B cell (primary cell): Measurements from ENCODE around the gene CATSPER3. TPM values are rescaled to one million over a fixed set of nuclear protein-coding genes. Genes with fewer than 3 reads are reported as not detected.
A peak's percentile ranks its signal among the peaks of the same experiment; 100 is the strongest.

Experiments used
- ATAC-seq: fragments of 200-7000 bp; cut with Tn5 transposase; one replicate; pipeline ENCODE4 v1.10.0; 2021; ENCODE audit warnings: low read depth, mild to moderate bottlenecking, moderate number of reproducible peaks, moderate library complexity
- CTCF ChIA-PET: fragments of 350-600 bp; sonication (Branson Sonifier 250); formaldehyde crosslinking; loops from one replicate; lab custom pipeline; 2021; ENCODE audit warnings: antibody characterized with exemption, inconsistent platforms; lab: Charles Lee
- POLR2A ChIA-PET: fragments of 350-600 bp; sonication (Branson Sonifier 250); formaldehyde crosslinking; loops from one replicate; lab custom pipeline; 2021; ENCODE audit warnings: antibody characterized with exemption; lab: Charles Lee
- DNase-seq: peaks from one replicate; pipeline ENCODE4 v3.0.0; 2013
- H2AFZ ChIP-seq: 2 replicates; pipeline ENCODE4 v1.6.1; 2012; ENCODE audit warnings: mild to moderate bottlenecking, low read depth, low read length; ENCODE audit not compliant: insufficient read depth, poor library complexity, severe bottlenecking
- H3K27ac ChIP-seq, 2 donors: 1 replicate in 1 of 2; 2 replicates in 1 of 2; pipeline ENCODE4 v1.5.1; 2012 to 2013; ENCODE audit warnings: low read length in 2 of 2, mild to moderate bottlenecking in 2 of 2, moderate library complexity in 1 of 2
- H3K27me3 ChIP-seq, 4 experiments: fragments of 200-600 bp in 1 of 4; sonication (generic) in 1 of 4; replicated peaks in 1 of 4; 1 replicate in 2 of 4; 2 replicates in 2 of 4; pipeline versions ENCODE4 v1.6.1 to v1.7.0; 2013 to 2016; ENCODE audit warnings: low read length in 3 of 4, mild to moderate bottlenecking in 2 of 4, mixed read lengths in 1 of 4, moderate library complexity in 1 of 4; ENCODE audit not compliant: insufficient read depth in 4 of 4, control insufficient read depth in 3 of 4; ENCODE audit errors: control extremely low read depth in 1 of 4
- H3K36me3 ChIP-seq, 2 experiments: replicated peaks in 1 of 2; 1 replicate in 1 of 2; 2 replicates in 1 of 2; pipeline versions ENCODE4 v1.6.1 to v1.7.1; 2013; ENCODE audit warnings: low read length in 1 of 2; ENCODE audit not compliant: insufficient read depth in 2 of 2, control insufficient read depth in 1 of 2; ENCODE audit errors: control extremely low read depth in 1 of 2, extremely low read depth in 1 of 2
- H3K4me1 ChIP-seq, 2 donors: fragments of 200-600 bp in 1 of 2; sonication (generic) in 1 of 2; 1 replicate in 1 of 2; 2 replicates in 1 of 2; pipeline versions ENCODE4 v1.5.1 to v1.6.1; 2013 to 2017; ENCODE audit warnings: low read length in 2 of 2; ENCODE audit not compliant: control insufficient read depth in 2 of 2, insufficient read depth in 2 of 2
- H3K4me2 ChIP-seq: replicated peaks from 2 replicates; pipeline ENCODE3; 2012; ENCODE audit warnings: mild to moderate bottlenecking, low read depth, low read length; ENCODE audit not compliant: poor library complexity, severe bottlenecking
- H3K4me3 ChIP-seq, 5 experiments: fragments of 200-600 bp in 1 of 5; sonication (generic) in 1 of 5; 1 replicate in 3 of 5; 2 replicates in 2 of 5; pipeline versions ENCODE4 v1.5.1 to v1.7.0; 2011 to 2016; ENCODE audit warnings: low read length in 4 of 5, mild to moderate bottlenecking in 4 of 5, low read depth in 2 of 5, control low read depth in 1 of 5, moderate library complexity in 1 of 5; ENCODE audit not compliant: insufficient read depth in 1 of 5; ENCODE audit errors: control extremely low read depth in 1 of 5, extremely low read depth in 1 of 5
- H3K79me2 ChIP-seq: fragments of 200-600 bp; sonication (generic); one replicate; pipeline ENCODE4 v1.6.0; 2016; ENCODE audit warnings: low read length; ENCODE audit not compliant: control insufficient read depth, insufficient read depth
- H3K9ac ChIP-seq: fragments of 200-600 bp; sonication (generic); 2 replicates; pipeline ENCODE4 v1.6.1; 2017; ENCODE audit warnings: mild to moderate bottlenecking, low read length, moderate library complexity
- H3K9me3 ChIP-seq, 3 donors: one replicate each; pipeline versions ENCODE4 v1.6.1 to v1.7.1; 2013; ENCODE audit warnings: low read length in 2 of 3; ENCODE audit not compliant: control insufficient read depth in 2 of 3, insufficient read depth in 1 of 3; ENCODE audit errors: control extremely low read depth in 1 of 3
- H4K20me1 ChIP-seq: 2 replicates; pipeline ENCODE4 v1.6.0; 2012; ENCODE audit warnings: mild to moderate bottlenecking, low read length; ENCODE audit not compliant: insufficient read depth, control insufficient read depth, poor library complexity, severe bottlenecking
- H3K27ac Mint-ChIP-seq: one replicate; pipeline ENCODE4 v1.8.0; 2021; ENCODE audit warnings: mixed read lengths
- H3K27me3 Mint-ChIP-seq: one replicate; pipeline ENCODE4 v1.8.0; 2021; ENCODE audit warnings: mixed read lengths
- H3K4me1 Mint-ChIP-seq: one replicate; pipeline ENCODE4 v1.8.0; 2021; ENCODE audit warnings: mixed read lengths
- H3K4me3 Mint-ChIP-seq: one replicate; pipeline ENCODE4 v1.8.0; 2021; ENCODE audit warnings: mixed read lengths
- H3K9me3 Mint-ChIP-seq: one replicate; pipeline ENCODE4 v1.8.0; 2022; ENCODE audit warnings: mixed read lengths; ENCODE audit not compliant: insufficient read depth
- EZH2 ChIP-seq: IDR thresholded peaks from 2 replicates; pipeline ENCODE4 v1.6.1; 2012; ENCODE audit warnings: borderline replicate concordance, low read depth, mild to moderate bottlenecking, moderate library complexity, low read length; ENCODE audit not compliant: insufficient read depth, poor library complexity, severe bottlenecking
- WGBS: methylation state at CpG from one replicate; pipeline ENCODE4 v1.1.5; 2013; ENCODE audit warnings: missing lambda C conversion rate; ENCODE audit not compliant: insufficient coverage; 5-methylcytosine and 5-hydroxymethylcytosine counted together
- intact Hi-C: fragments of 100-400 bp; cut with micrococcal nuclease; formaldehyde crosslinking; loops from one replicate; pipeline ENCODE4 v1.10.0; 2022
- polyA plus RNA-seq: library from polyadenylated mRNA; depleted of rRNA; stranded (reverse); fragments of >200 nt; gene quantifications from 2 replicates; pipeline ENCODE4 v1.2.3, GENCODE V29; 2012
- total RNA-seq, 2 donors: library from RNA; stranded (reverse); fragments of 120-200 nt in 1 of 2; gene quantifications; 1 replicate in 1 of 2; 2 replicates in 1 of 2; pipeline versions ENCODE4 v1.2.3 to v1.2.4, GENCODE V29; 2013 to 2022
- TF ChIP-seq, protein P1 (sequence below): fragments of 200-600 bp; IDR thresholded peaks from one replicate; pipeline ENCODE4 v1.8.0; 2022; ENCODE audit warnings: antibody characterized with exemption, mild to moderate bottlenecking

CATSPER3 gene
- total and polyA plus RNA-seq, 2 donors (not counting 1 experiment from before 2014, with no cell fraction given) = 0.79 to 1.3 TPM

DNA sequence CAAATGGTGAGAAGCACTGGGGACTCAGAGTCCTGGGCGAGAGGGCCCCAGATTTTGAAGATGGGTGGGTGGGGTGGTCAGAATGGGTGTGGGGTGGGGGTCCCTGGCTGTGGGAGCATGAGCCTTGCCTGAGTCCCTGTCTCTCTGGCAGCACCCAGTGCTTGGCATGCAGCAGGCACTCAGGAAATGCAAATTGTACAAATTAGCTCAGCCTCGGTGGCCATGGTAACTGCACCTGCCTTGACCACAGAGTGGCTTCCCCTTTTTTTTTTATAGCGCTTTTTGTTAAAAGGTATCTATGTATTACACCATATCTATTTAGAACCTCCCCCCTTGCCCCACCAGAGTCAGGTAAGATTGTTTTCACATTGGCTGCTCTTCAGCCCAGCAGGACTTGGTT lies 85.6 kb downstream of the CATSPER3 start:
- H2AFZ ChIP-seq = peak overlapping the region; percentile 53
- peaks cover 0 to 19% (median 0%) of the 10 kb centered on the region in 3 donors for H3K9me3 ChIP-seq
- peak; percentile 92 for DNase-seq
- peak overlapping the region; percentile 79 for H3K4me2 ChIP-seq
- H3K27me3 Mint-ChIP-seq = peaks cover 53% of the 10 kb centered on the region
- POLR2A ChIA-PET = interaction anchor here (0.6 to 1.3 kb wide), 3 partner anchors 16 to 1940 kb away, joined by 3 to 4 read pairs (median 3); no protein-coding TSS in a partner anchor
- ATAC-seq = peak; percentile 89
- H3K27ac Mint-ChIP-seq = peak overlapping the region; percentile 74
- CTCF ChIA-PET = interaction anchor here (0.7 to 1.6 kb wide), 4 partner anchors 18 to 1804 kb away, joined by 3 to 5 read pairs (median 4); no protein-coding TSS in a partner anchor
- peak overlapping the region; percentile 85 for H3K4me3 Mint-ChIP-seq
- H3K4me3 ChIP-seq = peak overlapping the region in 3 of 5 experiments; percentile 9 to 48 (median 27)
- TF ChIP-seq, protein P1, sequence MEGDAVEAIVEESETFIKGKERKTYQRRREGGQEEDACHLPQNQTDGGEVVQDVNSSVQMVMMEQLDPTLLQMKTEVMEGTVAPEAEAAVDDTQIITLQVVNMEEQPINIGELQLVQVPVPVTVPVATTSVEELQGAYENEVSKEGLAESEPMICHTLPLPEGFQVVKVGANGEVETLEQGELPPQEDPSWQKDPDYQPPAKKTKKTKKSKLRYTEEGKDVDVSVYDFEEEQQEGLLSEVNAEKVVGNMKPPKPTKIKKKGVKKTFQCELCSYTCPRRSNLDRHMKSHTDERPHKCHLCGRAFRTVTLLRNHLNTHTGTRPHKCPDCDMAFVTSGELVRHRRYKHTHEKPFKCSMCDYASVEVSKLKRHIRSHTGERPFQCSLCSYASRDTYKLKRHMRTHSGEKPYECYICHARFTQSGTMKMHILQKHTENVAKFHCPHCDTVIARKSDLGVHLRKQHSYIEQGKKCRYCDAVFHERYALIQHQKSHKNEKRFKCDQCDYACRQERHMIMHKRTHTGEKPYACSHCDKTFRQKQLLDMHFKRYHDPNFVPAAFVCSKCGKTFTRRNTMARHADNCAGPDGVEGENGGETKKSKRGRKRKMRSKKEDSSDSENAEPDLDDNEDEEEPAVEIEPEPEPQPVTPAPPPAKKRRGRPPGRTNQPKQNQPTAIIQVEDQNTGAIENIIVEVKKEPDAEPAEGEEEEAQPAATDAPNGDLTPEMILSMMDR = no peak
- no peak for TF ChIP-seq EZH2
- no peaks in the 10 kb centered on the region for H3K9me3 Mint-ChIP-seq
- H3K27ac ChIP-seq = peak overlapping the region; percentile 29 to 50
- H3K27me3 ChIP-seq = peaks cover 0 to 53% (median 29%) of the 10 kb centered on the region in 4 experiments
- peak overlapping the region; percentile 50 for H3K9ac ChIP-seq
- no peaks in the 10 kb centered on the region for H3K79me2 ChIP-seq
- peaks cover 57% of the 10 kb centered on the region for H3K4me1 Mint-ChIP-seq
- H3K4me1 ChIP-seq = peaks cover 48 to 55% of the 10 kb centered on the region in 2 donors
- intact Hi-C loops = loop anchor here (1.0 to 5.0 kb wide), 3 partner anchors 18 to 146 kb away; partner anchors contain the start of genes PCBD2 and PITX1
- H4K20me1 ChIP-seq = no peaks in the 10 kb centered on the region
- WGBS = 8% methylated on average over 1 of the region's 3 CpGs
- H3K36me3 ChIP-seq = no peaks in the 10 kb centered on the region

DNA sequence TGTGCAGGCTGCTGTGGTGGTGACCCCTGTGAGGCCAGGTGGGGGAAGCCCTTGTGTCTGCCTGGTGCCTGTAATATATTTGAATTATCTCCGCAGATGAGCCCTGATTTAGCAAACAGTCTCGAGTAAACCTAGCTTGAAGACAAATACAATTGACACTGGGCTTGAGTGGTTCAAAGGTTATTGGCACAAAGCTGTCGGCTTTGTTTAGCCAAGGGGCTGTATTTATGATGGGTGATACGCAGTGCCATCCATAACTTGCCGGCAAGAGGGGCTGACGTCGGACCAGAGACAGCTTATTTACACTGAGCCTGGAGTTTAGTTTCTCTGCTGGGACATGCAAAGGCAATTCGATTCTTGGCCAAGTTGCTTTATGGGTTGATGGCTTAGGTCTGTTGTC lies 86.3 kb downstream of the CATSPER3 start:
- H3K27ac Mint-ChIP-seq = peak overlapping the region; percentile 74
- peaks cover 57% of the 10 kb centered on the region for H3K4me1 Mint-ChIP-seq

More for the DNA sequence above, 86.3 kb downstream of the CATSPER3 start:
- no peak for DNase-seq
- peaks cover 52% of the 10 kb centered on the region for H3K27me3 Mint-ChIP-seq
- CTCF ChIA-PET = interaction anchor here (0.9 kb wide), 1 partner anchor 25 kb away, joined by 5 read pairs; no protein-coding TSS in a partner anchor
- intact Hi-C loops = loop anchor here (1.0 to 5.0 kb wide), 3 partner anchors 19 to 147 kb away; partner anchors contain the start of genes PCBD2 and PITX1
- H3K4me3 ChIP-seq = peak overlapping the region in 1 of 5 experiments; percentile 27
- H3K4me3 Mint-ChIP-seq = peak overlapping the region; percentile 85
- no peaks in the 10 kb centered on the region for H4K20me1 ChIP-seq
- peak overlapping the region; percentile 50 for H3K9ac ChIP-seq
- H3K9me3 ChIP-seq = peaks cover 0 to 19% (median 0%) of the 10 kb centered on the region in 3 donors
- H3K27ac ChIP-seq = peak overlapping the region; percentile 50 to 59
- peaks cover 0 to 52% (median 23%) of the 10 kb centered on the region in 4 experiments for H3K27me3 ChIP-seq
- no peak for ATAC-seq
- TF ChIP-seq, protein P1 = no peak
- no peak for TF ChIP-seq EZH2
- POLR2A ChIA-PET = no interaction called here
- no peaks in the 10 kb centered on the region for H3K36me3 ChIP-seq
- peak overlapping the region; percentile 53 for H2AFZ ChIP-seq
- H3K4me2 ChIP-seq = peak overlapping the region; percentile 79
- H3K4me1 ChIP-seq = peaks cover 48 to 50% of the 10 kb centered on the region in 2 donors
- H3K9me3 Mint-ChIP-seq = no peaks in the 10 kb centered on the region
- 59% methylated on average over 8 of the region's 8 CpGs for WGBS
- H3K79me2 ChIP-seq = no peaks in the 10 kb centered on the region
